Iris pigment epithelial cell (primary cell): Measurements from ENCODE around the gene FASTKD1.
A peak's percentile ranks its signal among the peaks of the same experiment; 100 is the strongest.
"Not testable (repeated sequence)": the region's sequence is repeated elsewhere in the genome, so short reads cannot be mapped to it uniquely, and the experiment has no call there.

Experiments
- DNase-seq: peaks from one replicate; pipeline ENCODE4 v3.0.0-alpha.2; 2011; ENCODE audit warnings: low read depth

FASTKD1 gene, protein sequence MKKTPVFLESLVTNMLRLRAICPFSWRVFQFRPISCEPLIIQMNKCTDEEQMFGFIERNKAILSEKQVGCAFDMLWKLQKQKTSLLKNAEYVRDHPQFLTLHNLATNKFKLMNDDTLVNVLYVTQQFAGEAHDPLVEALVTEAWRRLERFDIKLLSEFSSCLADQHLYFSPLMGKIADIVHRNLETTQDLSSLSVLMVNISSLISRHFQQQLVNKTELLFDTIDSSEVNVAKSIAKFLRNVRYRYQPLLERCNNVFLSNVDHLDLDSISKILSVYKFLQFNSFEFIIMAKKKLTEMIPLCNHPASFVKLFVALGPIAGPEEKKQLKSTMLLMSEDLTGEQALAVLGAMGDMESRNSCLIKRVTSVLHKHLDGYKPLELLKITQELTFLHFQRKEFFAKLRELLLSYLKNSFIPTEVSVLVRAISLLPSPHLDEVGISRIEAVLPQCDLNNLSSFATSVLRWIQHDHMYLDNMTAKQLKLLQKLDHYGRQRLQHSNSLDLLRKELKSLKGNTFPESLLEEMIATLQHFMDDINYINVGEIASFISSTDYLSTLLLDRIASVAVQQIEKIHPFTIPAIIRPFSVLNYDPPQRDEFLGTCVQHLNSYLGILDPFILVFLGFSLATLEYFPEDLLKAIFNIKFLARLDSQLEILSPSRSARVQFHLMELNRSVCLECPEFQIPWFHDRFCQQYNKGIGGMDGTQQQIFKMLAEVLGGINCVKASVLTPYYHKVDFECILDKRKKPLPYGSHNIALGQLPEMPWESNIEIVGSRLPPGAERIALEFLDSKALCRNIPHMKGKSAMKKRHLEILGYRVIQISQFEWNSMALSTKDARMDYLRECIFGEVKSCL

DNA sequence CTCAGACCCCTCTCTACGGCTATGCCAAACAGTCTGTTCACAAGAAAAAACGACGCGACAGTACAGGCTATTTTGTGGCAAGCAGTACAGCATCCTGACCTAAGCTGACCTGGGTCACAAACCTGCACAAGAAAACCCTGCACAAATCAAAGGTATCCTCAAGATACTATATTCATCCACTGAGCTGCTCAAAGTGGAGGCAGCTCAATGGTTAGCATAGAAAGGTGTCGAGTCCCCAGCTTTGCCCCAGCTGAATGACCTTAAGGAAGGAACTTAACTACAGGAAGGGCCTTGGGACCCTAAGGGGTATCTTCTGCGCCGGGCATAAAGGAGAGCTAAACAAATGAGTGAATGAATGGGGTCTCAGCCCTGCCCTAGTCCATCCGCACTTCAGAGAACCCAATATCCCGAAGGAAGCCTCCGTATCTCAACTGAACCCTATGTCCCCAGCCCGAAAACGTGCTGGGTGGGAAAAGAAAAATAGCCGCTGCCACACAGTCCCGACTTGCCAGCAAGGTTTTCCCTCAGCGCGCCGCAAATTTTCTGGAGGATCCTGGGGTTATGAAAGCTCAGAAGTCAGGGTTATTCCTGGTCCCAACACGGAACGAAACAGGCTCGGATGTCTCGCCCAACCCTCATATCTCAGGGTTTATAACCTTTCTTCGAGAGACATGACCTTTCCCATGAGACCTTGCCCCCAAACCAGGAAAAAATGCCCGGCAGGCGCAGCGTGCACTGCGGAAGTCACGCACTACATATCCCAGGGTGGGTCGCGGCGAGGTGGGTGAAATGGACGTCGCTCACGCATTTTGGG is at the start of gene FASTKD1:
Gene FASTKD1, minus strand, starts transcription at position 706 of the 814 bp plus-strand sequence. CDS start 1,836 bp downstream, outside the sequence.
- DNase-seq, result peak; percentile 87

DNA sequence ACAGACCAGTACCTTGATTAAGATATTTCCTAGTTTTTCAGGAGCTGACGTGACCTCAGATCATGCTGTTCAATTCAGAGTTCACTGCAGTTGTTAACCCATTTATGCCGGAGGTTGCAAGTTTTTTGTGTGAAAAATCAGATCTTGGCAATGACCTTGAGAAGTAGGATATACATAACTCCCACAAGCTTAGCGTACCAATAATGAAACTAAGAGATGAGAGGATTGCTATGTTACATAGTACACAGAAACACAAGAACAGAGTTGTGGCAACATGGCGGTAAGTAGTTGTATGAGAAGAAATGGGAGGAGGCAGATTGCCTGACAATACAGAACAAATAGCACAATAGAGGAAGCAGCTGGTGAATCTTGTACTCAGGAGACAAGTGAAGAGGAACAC is 49.6 kb upstream of the FASTKD1 start:
- DNase-seq, result peak; percentile 29

DNA sequence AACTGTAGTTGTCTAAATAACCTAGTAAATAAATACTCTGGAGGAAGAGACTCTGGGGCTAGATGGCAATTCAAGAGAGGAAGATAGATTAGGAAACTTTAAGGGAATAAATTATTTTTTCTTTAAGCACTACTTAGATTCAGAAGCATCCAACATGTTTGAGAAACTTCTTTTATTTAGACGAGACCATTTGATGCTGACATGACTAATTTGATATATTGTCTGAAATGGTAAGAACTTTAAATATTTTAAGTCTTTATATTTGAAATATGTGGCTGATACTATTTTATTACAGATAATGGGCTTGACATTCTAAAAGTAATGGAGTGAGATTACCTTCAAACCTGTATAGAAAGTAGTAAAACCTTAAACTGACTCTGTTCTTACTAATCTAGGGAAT is 46.8 kb upstream of the FASTKD1 start:
- DNase-seq, result no peak

DNA sequence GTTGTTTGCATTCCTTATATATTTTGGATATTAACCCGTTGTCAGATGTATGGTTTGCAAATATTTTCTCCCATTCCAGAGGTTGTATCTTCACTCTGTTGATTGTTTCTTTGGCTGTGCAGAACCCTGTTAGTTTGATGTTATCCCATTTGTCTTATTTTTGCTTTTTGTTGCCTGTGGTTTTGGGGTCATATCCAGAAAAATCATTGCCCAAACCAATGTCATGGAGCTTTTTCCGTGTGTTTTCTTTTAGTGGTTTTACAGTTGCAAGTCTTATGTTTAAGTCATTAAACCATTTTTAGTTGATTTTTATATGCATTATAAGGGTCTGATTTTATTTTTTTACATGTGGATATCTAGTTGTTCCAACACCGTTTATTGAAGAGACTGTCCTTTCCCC is 46.3 kb upstream of the FASTKD1 start:
- no peak for DNase-seq

DNA sequence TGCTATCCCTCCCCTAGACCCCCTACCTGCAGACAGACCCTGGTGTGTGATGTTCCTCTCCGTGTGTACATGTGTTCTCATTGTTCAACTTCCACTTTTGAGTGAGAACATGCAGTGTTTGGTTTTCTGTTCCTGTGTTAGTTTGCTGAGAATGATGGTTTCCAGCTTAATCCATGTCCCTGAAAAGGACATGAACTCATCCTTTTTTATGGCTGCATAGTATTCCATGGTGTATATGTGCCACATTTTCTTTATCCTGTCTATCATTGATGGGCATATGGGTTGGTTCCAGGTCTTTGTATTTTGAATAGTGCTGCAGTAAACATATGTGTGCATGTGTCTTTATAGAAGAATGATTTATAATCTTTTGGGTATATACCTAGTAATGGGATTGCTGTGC is 42.3 kb upstream of the FASTKD1 start:
- not testable (repeated sequence) for DNase-seq

DNA sequence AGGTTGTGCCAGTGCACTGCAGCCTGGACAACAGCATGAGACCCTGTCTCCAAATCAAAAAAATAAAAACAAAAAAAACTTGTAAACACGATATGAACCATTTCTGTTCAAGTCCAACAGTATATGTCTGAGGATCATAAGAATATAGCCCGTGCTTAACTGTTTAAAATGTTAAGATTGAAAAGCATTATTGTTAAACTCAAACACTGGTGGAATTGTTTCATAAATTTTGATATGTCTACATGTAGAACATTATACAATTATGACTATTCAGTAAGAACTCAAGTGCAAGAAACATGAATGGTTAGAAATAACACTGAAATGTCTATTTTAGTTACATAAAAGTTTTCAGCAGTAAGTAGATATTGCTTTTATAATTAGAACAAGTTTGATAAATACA is 40.2 kb upstream of the FASTKD1 start:
- no peak for DNase-seq

DNA sequence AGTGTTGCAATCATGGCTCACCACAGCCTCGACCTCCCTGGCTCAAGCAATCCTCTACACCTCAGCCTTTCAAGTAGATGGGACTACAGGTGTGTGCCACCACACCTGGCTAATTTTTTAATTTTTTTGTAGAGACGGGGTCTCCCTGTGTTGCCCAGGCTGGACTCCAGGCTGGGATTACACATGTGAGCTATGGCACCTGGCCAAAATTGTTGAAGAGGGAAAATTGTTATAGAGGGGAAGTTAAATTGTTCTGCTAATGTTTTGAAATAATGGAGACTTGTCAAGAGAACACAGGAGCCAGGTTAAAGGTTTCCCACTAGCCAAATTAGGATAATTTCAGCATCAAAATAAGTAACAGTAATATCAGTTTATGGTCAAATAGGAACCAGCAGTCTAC is 35.6 kb upstream of the FASTKD1 start:
- DNase-seq, result no peak

DNA sequence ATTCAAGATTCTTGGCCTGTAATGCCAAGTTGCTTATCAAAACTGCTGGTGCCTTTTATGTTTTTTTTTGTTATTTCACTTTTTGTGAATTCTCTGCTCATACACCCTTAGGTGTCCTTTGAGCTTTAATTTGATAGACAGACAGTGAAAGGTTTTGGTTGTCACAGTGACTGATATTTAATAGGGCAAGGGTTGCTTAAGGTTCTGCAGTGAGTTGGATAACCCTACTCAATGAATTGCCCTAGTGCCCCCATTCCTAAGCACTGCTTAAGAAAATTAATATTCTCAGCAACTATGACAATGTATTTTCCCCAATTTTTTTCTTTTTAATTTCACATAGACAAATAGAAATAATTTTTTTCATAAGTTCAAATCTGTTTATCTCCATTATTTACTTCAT is 25.9 kb upstream of the FASTKD1 start:
- no peak for DNase-seq

DNA sequence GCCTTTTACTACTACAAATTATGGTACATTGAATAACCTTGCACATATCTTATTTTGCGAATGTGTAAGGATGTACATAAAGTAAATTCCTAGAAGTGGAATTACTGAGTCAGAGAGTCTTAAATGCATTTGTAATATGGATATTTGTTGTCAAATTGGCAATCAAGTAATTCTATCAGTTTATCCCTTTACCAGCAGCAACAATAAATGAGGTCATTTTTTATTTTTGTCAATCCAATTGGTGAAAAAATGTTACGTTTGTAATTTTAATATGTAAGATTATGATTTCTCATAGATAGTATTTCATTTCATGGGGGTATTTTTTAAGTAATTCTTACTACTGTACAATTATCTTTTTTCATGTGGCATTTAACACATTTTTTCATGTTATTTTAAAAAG is 25.3 kb upstream of the FASTKD1 start:
- no peak for DNase-seq

DNA sequence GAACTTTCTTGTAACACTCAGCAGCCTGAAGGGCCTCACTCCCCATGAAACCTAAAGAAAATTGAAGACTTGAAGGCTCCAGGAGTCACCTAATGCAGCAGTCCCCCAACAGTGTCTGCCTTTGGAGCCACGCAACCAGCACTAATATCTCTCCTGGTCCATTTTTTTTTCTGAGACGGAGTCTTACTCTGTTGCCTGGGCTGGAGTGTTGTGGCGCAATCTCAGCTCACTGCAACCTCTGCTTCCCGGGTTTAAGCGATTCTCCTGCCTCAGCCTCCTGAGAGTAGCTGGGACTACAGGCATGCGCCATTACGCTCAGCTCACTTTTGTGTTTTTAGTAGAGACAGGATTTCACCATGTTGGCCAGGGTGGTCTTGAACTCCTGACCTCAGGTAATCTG is 22.9 kb upstream of the FASTKD1 start:
- DNase-seq, result not testable (repeated sequence)

DNA sequence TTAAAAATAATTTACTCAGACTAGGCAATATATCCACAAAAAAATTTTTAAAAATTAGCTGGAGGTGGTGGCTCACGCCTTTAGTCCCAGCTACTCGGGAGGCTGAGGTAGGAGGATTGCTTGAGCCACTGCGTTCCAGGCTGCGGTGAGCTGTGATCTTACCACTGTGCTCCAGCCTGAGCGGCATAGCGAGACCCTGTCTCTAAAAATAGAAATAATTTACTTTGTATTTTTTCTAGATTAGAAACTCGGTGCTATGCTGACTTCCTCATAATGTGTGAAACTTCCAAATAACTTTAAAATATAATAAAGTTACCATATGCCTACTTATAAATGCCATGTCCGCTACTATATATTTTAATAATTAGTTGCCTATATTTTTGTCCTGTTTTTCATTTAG is 17.1 kb upstream of the FASTKD1 start:
- no peak for DNase-seq

DNA sequence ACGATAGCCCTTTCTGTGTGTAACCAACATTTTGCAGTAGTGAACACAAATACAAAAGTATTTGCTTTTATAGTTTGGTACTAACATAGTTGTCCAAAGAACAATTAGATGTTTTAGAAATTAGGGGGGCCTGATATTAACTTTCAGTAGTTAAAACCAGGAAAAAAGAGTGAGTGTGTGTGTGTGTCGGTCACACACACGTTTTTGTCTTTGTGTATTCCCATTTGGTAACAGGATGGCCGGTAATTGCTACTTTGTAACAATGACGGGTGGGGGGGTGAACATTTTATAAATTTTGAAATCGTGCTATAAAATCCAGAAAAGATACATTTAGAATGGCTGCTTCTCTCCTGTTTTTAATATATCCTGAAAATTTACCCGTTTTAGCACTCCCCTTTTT is 12.0 kb upstream of the FASTKD1 start:
- DNase-seq, result no peak

DNA sequence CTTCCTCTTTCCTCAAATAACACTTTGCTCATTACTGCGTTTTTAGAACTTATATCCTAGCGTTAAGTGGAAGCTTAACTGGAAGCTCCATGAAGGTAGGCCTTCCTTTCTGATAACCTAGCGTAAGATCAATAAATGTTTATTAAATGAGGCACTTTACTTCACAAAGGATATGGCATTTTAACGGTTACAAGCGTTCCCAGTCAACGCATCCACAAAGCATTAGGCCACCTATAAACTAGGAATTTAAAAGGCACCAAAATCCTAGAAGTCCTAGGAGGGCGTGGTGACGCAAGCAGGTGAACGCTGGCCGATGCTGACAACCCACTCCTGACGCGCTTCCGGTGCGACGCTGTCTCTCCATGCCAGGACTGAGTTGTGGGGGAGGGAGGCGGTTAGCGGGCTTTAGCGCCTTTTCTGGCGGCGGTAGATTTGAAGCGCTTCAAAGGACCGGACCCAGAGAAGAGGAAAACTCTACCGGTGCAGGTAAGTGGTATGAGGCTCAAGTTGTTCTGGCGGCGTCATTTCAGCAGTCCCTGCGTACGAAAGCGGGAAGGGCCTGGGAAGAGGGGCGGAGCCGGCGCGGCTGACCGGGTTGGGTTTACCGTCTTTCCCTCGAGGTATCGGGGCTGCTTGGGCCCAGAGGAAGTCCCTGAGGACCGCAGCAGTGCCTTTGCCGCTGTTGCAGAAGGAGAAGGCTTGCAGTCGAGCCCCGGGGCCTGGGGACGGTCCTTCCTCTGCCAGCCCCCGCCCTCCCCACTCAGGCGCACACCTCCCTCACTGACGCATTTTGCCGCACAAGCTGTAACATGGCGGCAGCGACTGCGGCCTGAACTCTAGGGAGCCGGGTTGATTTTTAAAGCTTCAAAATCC is 10.6 kb upstream of the FASTKD1 start, which contains the start of gene PPIG:
Gene PPIG, plus strand, starts transcription at position 347 of the 873 bp plus-strand sequence. CDS start 19,691 bp downstream, outside the sequence.
- peak; percentile 93 for DNase-seq

DNA sequence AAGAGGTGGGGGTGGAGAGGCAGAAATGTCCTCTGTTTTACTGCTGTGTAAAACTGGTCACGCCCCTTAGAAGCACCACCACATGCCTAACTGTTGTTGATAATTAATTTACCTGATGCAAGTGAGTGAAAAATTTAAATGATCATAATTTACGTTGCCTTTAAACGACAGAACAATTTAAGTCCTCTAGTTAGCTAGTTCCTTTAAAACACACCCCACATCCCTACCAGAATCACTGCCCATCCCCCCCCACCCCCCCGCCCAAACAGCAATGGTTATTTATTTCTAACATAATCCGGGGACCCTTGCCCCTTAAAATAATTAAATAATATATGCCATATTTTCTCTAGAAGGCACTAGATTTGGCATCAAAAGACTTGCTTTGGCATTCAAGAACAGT is 9.9 kb upstream of the FASTKD1 start:
- no peak for DNase-seq

DNA sequence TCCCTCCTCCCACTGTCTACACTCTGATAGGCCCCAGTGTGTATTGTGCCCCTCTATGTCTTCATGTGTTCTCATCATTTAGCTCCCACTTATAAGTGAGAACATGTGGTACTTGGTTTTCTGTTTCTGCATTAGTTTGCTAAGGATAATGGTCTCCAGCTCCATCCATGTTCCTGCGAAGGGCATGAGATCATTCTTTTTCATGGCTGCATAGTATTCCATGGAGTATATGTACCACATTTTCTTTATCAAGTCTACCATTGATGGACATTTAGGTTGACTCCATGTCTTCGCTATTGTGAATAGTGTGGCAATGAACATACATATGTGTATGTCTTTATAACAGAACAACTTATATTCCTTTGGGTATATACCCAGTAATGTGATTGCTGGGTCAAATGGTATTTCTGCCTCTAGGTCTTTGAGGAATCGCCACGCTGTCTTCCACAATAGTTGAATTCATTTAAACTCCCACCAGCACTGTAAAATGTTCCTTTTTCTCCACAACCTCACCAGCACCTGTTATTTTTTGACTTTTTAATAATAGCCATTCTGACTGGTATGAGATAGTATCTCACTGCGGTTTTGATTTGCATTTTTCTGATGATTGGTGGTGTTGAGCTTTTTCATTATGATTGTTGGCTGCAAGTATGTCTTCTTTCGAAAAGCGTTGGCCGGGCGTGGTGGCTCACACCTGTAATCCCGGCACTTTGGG is 9.0 kb upstream of the FASTKD1 start:
- DNase-seq, result not testable (repeated sequence)

DNA sequence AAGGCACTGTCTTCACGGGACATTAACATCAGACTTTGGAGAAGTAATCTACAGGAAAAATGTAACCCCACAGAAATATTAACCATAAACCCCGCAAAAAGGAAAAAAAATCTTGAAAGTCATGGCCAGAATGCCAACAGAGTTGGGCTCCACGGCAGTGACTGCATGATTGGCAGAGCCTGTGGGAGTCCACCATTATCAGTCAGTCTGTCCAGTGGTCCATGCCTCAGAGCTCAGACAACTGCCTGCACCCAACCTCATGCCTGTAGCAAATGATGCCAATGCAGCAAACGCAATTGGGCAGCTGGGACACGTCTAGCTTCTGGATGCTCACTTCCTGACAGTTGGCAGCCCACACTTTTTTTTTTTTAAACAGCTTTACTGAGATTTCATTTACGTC is 5.4 kb upstream of the FASTKD1 start:
- no peak for DNase-seq

DNA sequence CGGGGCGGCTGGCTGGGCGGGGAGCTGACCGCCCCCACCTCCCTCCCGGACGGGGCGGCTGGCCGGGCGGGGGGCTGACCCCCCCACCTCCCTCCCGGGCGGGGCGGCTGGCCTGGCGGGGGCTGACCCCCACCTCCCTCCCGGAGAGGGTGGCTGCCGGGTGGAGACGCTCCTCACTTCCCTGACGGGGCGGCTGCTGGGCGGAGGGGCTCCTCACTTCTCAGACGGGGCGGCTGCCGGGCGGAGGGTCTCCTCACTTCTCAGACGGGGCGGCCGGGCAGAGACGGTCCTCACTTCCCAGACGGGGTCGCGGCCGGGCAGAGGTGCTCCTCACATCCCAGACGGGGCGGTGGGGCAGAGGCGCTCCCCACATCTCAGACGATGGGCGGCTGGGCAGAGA is 1.6 kb upstream of the FASTKD1 start:
- not testable (repeated sequence) for DNase-seq

DNA sequence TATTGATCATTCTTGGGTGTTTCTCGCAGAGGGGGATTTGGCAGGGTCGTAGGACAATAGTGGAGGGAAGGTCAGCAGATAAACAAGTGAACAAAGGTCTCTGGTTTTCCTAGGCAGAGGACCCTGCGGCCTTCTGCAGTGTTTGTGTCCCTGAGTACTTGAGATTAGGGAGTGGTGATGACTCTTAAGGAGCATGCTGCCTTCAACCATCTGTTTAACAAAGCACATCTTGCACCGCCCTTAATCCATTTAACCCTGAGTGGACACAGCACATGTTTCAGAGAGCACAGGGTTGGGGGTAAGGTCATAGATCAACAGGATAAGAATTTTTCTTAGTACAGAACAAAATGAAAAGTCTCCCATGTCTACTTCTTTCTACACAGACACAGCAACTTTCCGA is 874 bp upstream of the FASTKD1 start:
- not testable (repeated sequence) for DNase-seq

DNA sequence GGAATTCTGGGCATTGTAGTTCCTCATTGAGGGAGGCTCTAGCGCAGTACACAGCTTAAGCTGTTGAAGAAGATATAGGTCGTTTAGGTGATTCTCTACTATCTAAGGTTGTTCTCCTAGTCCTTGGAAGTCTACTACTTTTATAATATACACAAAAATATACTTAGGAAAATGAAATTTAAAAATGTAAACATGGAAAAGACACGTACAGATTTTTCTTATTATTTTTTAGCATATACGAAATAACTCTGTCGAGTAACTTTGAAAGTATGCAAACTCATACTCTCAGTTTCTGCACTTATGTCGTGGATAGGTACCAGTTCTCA is 272 bp upstream of the FASTKD1 start:
- DNase-seq, result no peak

DNA sequence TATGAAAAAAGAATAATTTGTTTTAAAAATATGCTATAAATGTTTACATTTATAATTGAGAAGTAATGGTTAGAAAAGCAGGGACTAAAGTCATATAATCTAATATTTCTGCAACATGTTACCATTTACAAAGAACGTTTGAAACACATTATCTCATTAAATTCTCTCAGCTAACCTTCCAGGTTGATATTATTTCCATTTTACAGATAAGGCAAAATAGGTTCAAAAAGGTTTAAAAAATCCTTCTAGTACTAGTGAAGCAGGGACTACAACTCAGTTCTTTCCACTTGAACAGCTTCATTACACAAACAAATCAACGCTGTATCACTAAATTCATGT is 875 bp downstream of the FASTKD1 start:
- no peak for DNase-seq

DNA sequence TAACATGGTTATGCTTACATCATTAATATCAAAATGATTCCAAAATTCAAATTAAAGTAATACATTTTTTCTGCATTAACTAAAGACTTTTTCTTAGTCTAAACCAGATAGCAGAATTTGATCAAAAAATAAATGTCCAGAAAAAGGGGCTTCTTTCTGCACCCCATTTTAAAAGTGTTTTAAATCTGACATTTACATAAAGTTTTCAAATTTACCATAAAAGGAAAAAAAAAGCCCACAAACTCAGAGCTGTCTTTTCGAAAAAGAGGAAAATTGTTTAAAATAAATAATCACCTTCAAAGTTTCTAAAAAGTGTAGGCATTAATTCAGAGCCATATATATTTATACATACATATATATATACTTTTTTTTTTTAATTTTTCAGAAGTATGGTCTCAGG is 1.5 kb downstream of the FASTKD1 start:
- DNase-seq, result no peak
